Keratinocyte (primary cell): Measurements from ENCODE around the gene CDH12. TPM values are rescaled to one million over a fixed set of nuclear protein-coding genes. Genes with fewer than 3 reads are reported as not detected.

ENCODE experiments used
- DNase-seq: peaks from one replicate; pipeline ENCODE4 v3.0.0-alpha.2; 2011; ENCODE audit warnings: low read depth, missing footprints, low spot score
- FAIRE-seq: peaks from 2 replicates; lab custom pipeline; 2011; peaks lifted over from hg19 to GRCh38; lab: Jason Lieb, UNC
- H2AFZ ChIP-seq: 2 replicates; pipeline ENCODE4 v1.6.0; 2012; ENCODE audit warnings: low read length, control low read depth, inconsistent platforms; ENCODE audit not compliant: control insufficient read depth
- H3K27ac ChIP-seq: 2 replicates; pipeline ENCODE4 v1.5.1; 2011; ENCODE audit warnings: low read length; ENCODE audit not compliant: control insufficient read depth, insufficient read depth
- H3K27me3 ChIP-seq: 3 replicates; pipeline ENCODE4 v1.6.0; 2011; ENCODE audit warnings: low read length; ENCODE audit not compliant: control insufficient read depth, insufficient read depth; ENCODE audit errors: extremely low read depth
- H3K36me3 ChIP-seq, 2 experiments: 2 replicates in 1 of 2; 3 replicates in 1 of 2; pipeline ENCODE4 v1.5.1; 2011; ENCODE audit warnings: low read length in 2 of 2, mild to moderate bottlenecking in 1 of 2; ENCODE audit not compliant: control insufficient read depth in 2 of 2, insufficient read depth in 2 of 2; ENCODE audit errors: extremely low read depth in 1 of 2
- H3K4me1 ChIP-seq: 3 replicates; pipeline ENCODE4 v1.5.1; 2011; ENCODE audit warnings: low read length; ENCODE audit not compliant: control insufficient read depth, insufficient read depth; ENCODE audit errors: extremely low read depth
- H3K4me2 ChIP-seq: 3 replicates; pipeline ENCODE4 v1.6.0; 2011; ENCODE audit warnings: low read depth, low read length; ENCODE audit not compliant: control insufficient read depth, insufficient read depth; ENCODE audit errors: extremely low read depth
- H3K4me3 ChIP-seq, 3 experiments: fragments of 200-600 bp in 1 of 3; sonication (generic) in 1 of 3; 2 replicates in 2 of 3; 3 replicates in 1 of 3; pipeline ENCODE4 v1.5.1; 2011 to 2016; ENCODE audit warnings: low read length in 3 of 3, mild to moderate bottlenecking in 3 of 3, control low read depth in 2 of 3, inconsistent platforms in 1 of 3, low read depth in 1 of 3, mixed read lengths in 1 of 3, mixed run types in 1 of 3, moderate library complexity in 1 of 3; ENCODE audit not compliant: control insufficient read depth in 2 of 3, insufficient read depth in 2 of 3; ENCODE audit errors: extremely low read depth in 1 of 3
- H3K79me2 ChIP-seq: 2 replicates; pipeline ENCODE4 v1.6.0; 2012; ENCODE audit warnings: low read length; ENCODE audit not compliant: control insufficient read depth, insufficient read depth
- H3K9ac ChIP-seq: 3 replicates; pipeline ENCODE4 v1.6.0; 2011; ENCODE audit warnings: low read length; ENCODE audit not compliant: control insufficient read depth, insufficient read depth; ENCODE audit errors: extremely low read depth
- H3K9me1 ChIP-seq: 3 replicates; pipeline ENCODE4 v1.6.0; 2011; ENCODE audit warnings: low read length; ENCODE audit not compliant: control insufficient read depth, insufficient read depth; ENCODE audit errors: extremely low read depth
- H3K9me3 ChIP-seq: 2 replicates; pipeline ENCODE4 v1.5.1; 2012; ENCODE audit warnings: low read depth, low read length; ENCODE audit not compliant: control insufficient read depth
- H4K20me1 ChIP-seq: 3 replicates; pipeline ENCODE4 v1.6.0; 2011; ENCODE audit warnings: low read length; ENCODE audit not compliant: control insufficient read depth, insufficient read depth; ENCODE audit errors: extremely low read depth
- EZH2 ChIP-seq: IDR thresholded peaks from one replicate; pipeline ENCODE4 v1.6.1; 2012; ENCODE audit warnings: inconsistent platforms, mild to moderate bottlenecking, low read length, moderate library complexity
- dilution Hi-C: fragments of 300-500 bp; cut with MboI; formaldehyde crosslinking; loops from one replicate; pipeline ENCODE4 v1.7.0; 2020; ENCODE audit warnings: low sequenced_read_pairs; ENCODE audit not compliant: extremely low pct_ligation_motif_present
- polyA plus RNA-seq, 5 experiments: library from polyadenylated mRNA; depleted of rRNA in 3 of 5; stranded (reverse) in 3 of 5; stranded (forward) in 1 of 5; unstranded in 1 of 5; fragments of >200 nt; gene quantifications; 1 replicate in 1 of 5; 2 replicates in 3 of 5; 3 replicates in 1 of 5; pipeline versions ENCODE4 v1.2.1 to v1.2.3, GENCODE V29; 2011 to 2012; ENCODE audit warnings: missing spikeins in 2 of 5, low read depth in 1 of 5, low replicate concordance in 1 of 5
- TF ChIP-seq, protein P1 (sequence below), 3 experiments: IDR thresholded peaks in 1 of 3; conservative IDR thresholded peaks in 1 of 3; optimal IDR thresholded peaks in 1 of 3; 2 replicates in 2 of 3; 3 replicates in 1 of 3; pipeline versions ENCODE3 to v1.5.1; 2011; ENCODE audit warnings: low read length in 3 of 3, mild to moderate bottlenecking in 3 of 3, moderate library complexity in 2 of 3, control low read depth in 1 of 3, inconsistent platforms in 1 of 3; ENCODE audit not compliant: insufficient read depth in 2 of 3; ENCODE audit errors: extremely low read depth in 1 of 3

CDH12 gene
- polyA plus RNA-seq, 1 donor (not counting 4 experiments of a cell fraction or from before 2014, with no cell fraction given): not detected

DNA sequence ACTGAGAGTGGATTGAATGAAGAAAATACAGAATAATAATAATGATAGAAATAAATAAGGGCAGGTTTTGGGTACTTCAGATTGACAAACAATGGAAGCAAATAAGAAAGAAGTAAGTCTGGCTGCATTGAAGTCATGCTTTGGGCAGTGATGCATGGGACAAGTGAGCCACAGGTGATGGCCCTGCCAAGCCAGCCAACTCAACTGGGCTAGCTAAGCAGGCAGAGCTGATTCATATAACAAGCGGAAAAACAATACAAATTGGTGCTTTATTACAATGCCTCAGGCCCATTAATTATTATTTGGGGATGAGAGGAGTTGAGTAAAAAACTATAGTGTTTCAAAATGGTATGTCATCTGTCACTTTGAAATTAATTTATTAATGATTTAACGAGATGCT is 502.0 kb downstream of the CDH12 start:
- Histone ChIP-seq H3K4me3 (no peak overlapping the region), H3K4me1 (no peaks in the 10 kb centered on the region), H3K9ac (no peak overlapping the region), H3K9me3 (no peaks in the 10 kb centered on the region), H3K79me2 (no peaks in the 10 kb centered on the region), H2AFZ (no peak overlapping the region), H3K4me2 (no peak overlapping the region), H3K27ac (no peak overlapping the region), H4K20me1 (no peaks in the 10 kb centered on the region), H3K27me3 (no peaks in the 10 kb centered on the region), H3K36me3 (no peaks in the 10 kb centered on the region), H3K9me1 (no peaks in the 10 kb centered on the region)
- DNase-seq: no peak
- dilution Hi-C loops: no loop called here
- TF ChIP-seq EZH2: no peak
- TF ChIP-seq, protein P1, sequence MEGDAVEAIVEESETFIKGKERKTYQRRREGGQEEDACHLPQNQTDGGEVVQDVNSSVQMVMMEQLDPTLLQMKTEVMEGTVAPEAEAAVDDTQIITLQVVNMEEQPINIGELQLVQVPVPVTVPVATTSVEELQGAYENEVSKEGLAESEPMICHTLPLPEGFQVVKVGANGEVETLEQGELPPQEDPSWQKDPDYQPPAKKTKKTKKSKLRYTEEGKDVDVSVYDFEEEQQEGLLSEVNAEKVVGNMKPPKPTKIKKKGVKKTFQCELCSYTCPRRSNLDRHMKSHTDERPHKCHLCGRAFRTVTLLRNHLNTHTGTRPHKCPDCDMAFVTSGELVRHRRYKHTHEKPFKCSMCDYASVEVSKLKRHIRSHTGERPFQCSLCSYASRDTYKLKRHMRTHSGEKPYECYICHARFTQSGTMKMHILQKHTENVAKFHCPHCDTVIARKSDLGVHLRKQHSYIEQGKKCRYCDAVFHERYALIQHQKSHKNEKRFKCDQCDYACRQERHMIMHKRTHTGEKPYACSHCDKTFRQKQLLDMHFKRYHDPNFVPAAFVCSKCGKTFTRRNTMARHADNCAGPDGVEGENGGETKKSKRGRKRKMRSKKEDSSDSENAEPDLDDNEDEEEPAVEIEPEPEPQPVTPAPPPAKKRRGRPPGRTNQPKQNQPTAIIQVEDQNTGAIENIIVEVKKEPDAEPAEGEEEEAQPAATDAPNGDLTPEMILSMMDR (optimal IDR thresholded peaks at IDR 0.05 in 1 of 3, IDR thresholded peaks at IDR 0.05 in 1 of 3, conservative IDR thresholded peaks at IDR 0.05 in 1 of 3; ENCODE audit: extremely low read depth in 1 of 3, insufficient read depth in 2 of 3, low read length in 3 of 3): no peak
- FAIRE-seq: no peak

DNA sequence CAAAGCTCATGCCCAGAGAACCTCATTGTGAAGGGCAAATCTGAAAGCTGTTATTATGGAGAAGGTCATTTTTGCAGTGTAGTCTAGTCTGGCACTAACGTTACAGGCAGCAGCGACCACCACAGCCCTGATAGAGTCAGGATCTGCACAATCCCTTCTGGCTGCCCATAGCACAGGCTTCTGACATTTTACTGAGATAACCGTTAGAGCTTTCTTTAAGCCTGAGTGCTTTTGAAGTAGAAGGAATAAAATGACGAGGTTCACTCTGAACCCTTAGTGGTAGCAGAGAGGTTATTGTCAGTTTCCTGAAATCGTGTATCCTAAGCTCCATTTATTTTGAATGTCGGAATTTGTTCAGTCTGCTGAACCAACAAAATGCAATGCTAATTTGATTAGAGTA is 505.1 kb downstream of the CDH12 start:
- H2AFZ ChIP-seq: no peak overlapping the region
- H3K4me1 ChIP-seq: no peaks in the 10 kb centered on the region
- H4K20me1 ChIP-seq: no peaks in the 10 kb centered on the region
- dilution Hi-C loops: no loop called here
- no peak overlapping the region for H3K9ac ChIP-seq
- no peak overlapping the region for H3K27ac ChIP-seq
- no peaks in the 10 kb centered on the region for H3K27me3 ChIP-seq
- H3K79me2 ChIP-seq: no peaks in the 10 kb centered on the region
- no peak for TF ChIP-seq EZH2
- TF ChIP-seq, protein P1 (optimal IDR thresholded peaks at IDR 0.05 in 1 of 3, IDR thresholded peaks at IDR 0.05 in 1 of 3, conservative IDR thresholded peaks at IDR 0.05 in 1 of 3; ENCODE audit: extremely low read depth in 1 of 3, insufficient read depth in 2 of 3, low read length in 3 of 3): no peak
- no peak for DNase-seq
- H3K36me3 ChIP-seq: no peaks in the 10 kb centered on the region
- no peak for FAIRE-seq
- H3K4me2 ChIP-seq: no peak overlapping the region
- H3K9me1 ChIP-seq: no peaks in the 10 kb centered on the region
- H3K9me3 ChIP-seq: no peaks in the 10 kb centered on the region
- no peak overlapping the region for H3K4me3 ChIP-seq
